K562 (cell line): ENCODE measurements around the gene ZNF286A.

Experiments
- CBFB ChIP-seq: sonication (generic); formaldehyde crosslinking; IDR thresholded peaks from 2 replicates; pipeline ENCODE4 v1.4.0; 2020; ENCODE audit warnings: mild to moderate bottlenecking, missing genetic modification reagents
- CBX2 ChIP-seq: fragments of 200-600 bp; sonication (generic); IDR thresholded peaks from one replicate; pipeline ENCODE4 v1.6.1; 2012; ENCODE audit warnings: mild to moderate bottlenecking, low read length, inconsistent platforms; ENCODE audit not compliant: insufficient read depth, poor library complexity, severe bottlenecking
- CTBP1 ChIP-seq: fragments of 450-650 bp; IDR thresholded peaks from 2 replicates; pipeline ENCODE4 v1.6.1; 2016; ENCODE audit warnings: borderline replicate concordance
- ELF4 ChIP-seq: fragments of 450-650 bp; formaldehyde crosslinking; IDR thresholded peaks from 2 replicates; pipeline ENCODE4 v1.4.0; 2022; ENCODE audit warnings: missing genetic modification characterization
- EZH2 ChIP-seq: IDR thresholded peaks from 2 replicates; pipeline ENCODE4 v1.6.1; 2012; ENCODE audit warnings: low read depth, mild to moderate bottlenecking, inconsistent platforms, low read length, borderline replicate concordance
- JUN ChIP-seq, 2 experiments: sonication (generic) in 1 of 2; formaldehyde crosslinking in 1 of 2; IDR thresholded peaks; 2 replicates each; pipeline versions ENCODE4 v1.6.1 to v1.8.0; 2012 to 2022; ENCODE audit warnings: borderline replicate concordance in 2 of 2, mild to moderate bottlenecking in 2 of 2, improper control_type of control experiment in 1 of 2, low read depth in 1 of 2, low read length in 1 of 2, missing genetic modification reagents in 1 of 2
- MAZ ChIP-seq, 2 experiments: fragments of 450-650 bp in 1 of 2; sonication (generic) in 1 of 2; formaldehyde crosslinking; IDR thresholded peaks in 1 of 2; conservative IDR thresholded peaks in 1 of 2; 2 replicates each; pipeline versions ENCODE4 v1.4.0 to v1.5.0; 2020; ENCODE audit warnings: mild to moderate bottlenecking in 1 of 2, missing genetic modification reagents in 1 of 2
- TF ChIP-seq, protein P1 (sequence below): fragments of 450-650 bp; formaldehyde crosslinking; IDR thresholded peaks from 2 replicates; pipeline ENCODE4 v1.4.0; 2022; ENCODE audit warnings: mild to moderate bottlenecking, moderate library complexity
- TF ChIP-seq, protein P2 (sequence below): sonication (generic); formaldehyde crosslinking; IDR thresholded peaks from 2 replicates; pipeline ENCODE4 v1.9.0; 2022; ENCODE audit warnings: mild to moderate bottlenecking, missing genetic modification reagents
- TF ChIP-seq, protein P3 (sequence below), 3 experiments: IDR thresholded peaks in 2 of 3; conservative IDR thresholded peaks in 1 of 3; 2 replicates each; pipeline ENCODE4 v1.5.1; 2011 to 2012; ENCODE audit warnings: low read length in 3 of 3, mild to moderate bottlenecking in 3 of 3, control low read depth in 2 of 3, improper control_type of control experiment in 1 of 3, inconsistent platforms in 1 of 3, low read depth in 1 of 3, mixed read lengths in 1 of 3, moderate library complexity in 1 of 3; ENCODE audit not compliant: insufficient read depth in 2 of 3
- TF ChIP-seq, protein P4 (sequence below), 2 experiments: fragments of 450-650 bp; IDR thresholded peaks; 2 replicates each; pipeline ENCODE4 v1.6.1; 2016

DNA sequence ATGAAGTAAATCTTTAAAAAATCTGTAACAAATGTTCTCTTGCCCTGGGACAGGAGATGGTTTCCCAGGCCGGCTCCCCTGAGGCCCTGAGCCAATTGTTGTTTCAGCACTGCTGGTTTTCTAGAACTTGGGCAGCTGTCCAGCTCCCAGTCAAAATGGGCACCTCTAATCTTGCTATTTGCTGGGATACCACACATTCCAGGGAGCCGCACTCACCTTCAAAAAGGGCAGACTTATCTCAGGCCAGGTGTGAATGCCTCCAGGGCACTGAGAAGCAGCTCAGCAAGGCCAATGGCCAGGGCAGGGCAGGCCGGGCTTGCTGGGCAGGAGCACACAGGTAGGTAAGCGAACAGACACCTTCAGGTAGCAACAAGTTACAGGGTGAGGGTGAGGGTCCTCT lies 39.9 kb upstream of the ZNF286A start:
- TF ChIP-seq JUN (IDR thresholded peaks at IDR 0.05; ENCODE audit: borderline replicate concordance, low read depth, low read length) (no peak), JUN (CRISPR knock-in tag; IDR thresholded peaks at IDR 0.05; ENCODE audit: borderline replicate concordance) (no peak), ELF4 (CRISPR knock-in tag) (no peak), CBFB (no peak), CBX2 (no peak), CTBP1 (no peak), EZH2 (no peak), MAZ (CRISPR knock-in tag; conservative IDR thresholded peaks at IDR 0.05 in 1 of 2, IDR thresholded peaks at IDR 0.05 in 1 of 2) (no peak)
- TF ChIP-seq, protein P1, sequence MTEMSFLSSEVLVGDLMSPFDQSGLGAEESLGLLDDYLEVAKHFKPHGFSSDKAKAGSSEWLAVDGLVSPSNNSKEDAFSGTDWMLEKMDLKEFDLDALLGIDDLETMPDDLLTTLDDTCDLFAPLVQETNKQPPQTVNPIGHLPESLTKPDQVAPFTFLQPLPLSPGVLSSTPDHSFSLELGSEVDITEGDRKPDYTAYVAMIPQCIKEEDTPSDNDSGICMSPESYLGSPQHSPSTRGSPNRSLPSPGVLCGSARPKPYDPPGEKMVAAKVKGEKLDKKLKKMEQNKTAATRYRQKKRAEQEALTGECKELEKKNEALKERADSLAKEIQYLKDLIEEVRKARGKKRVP (CRISPR knock-in tag), result no peak
- TF ChIP-seq, protein P2, sequence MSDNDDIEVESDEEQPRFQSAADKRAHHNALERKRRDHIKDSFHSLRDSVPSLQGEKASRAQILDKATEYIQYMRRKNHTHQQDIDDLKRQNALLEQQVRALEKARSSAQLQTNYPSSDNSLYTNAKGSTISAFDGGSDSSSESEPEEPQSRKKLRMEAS, result no peak
- TF ChIP-seq, protein P3, sequence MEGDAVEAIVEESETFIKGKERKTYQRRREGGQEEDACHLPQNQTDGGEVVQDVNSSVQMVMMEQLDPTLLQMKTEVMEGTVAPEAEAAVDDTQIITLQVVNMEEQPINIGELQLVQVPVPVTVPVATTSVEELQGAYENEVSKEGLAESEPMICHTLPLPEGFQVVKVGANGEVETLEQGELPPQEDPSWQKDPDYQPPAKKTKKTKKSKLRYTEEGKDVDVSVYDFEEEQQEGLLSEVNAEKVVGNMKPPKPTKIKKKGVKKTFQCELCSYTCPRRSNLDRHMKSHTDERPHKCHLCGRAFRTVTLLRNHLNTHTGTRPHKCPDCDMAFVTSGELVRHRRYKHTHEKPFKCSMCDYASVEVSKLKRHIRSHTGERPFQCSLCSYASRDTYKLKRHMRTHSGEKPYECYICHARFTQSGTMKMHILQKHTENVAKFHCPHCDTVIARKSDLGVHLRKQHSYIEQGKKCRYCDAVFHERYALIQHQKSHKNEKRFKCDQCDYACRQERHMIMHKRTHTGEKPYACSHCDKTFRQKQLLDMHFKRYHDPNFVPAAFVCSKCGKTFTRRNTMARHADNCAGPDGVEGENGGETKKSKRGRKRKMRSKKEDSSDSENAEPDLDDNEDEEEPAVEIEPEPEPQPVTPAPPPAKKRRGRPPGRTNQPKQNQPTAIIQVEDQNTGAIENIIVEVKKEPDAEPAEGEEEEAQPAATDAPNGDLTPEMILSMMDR (IDR thresholded peaks at IDR 0.05 in 2 of 3, conservative IDR thresholded peaks at IDR 0.05 in 1 of 3; ENCODE audit: insufficient read depth in 2 of 3, low read depth in 1 of 3, low read length in 3 of 3), result no peak
- TF ChIP-seq, protein P4, sequence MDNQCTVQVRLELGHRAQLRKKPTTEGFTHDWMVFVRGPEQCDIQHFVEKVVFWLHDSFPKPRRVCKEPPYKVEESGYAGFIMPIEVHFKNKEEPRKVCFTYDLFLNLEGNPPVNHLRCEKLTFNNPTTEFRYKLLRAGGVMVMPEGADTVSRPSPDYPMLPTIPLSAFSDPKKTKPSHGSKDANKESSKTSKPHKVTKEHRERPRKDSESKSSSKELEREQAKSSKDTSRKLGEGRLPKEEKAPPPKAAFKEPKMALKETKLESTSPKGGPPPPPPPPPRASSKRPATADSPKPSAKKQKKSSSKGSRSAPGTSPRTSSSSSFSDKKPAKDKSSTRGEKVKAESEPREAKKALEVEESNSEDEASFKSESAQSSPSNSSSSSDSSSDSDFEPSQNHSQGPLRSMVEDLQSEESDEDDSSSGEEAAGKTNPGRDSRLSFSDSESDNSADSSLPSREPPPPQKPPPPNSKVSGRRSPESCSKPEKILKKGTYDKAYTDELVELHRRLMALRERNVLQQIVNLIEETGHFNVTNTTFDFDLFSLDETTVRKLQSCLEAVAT (IDR thresholded peaks at IDR 0.05), result no peak
